NK-92 (cell line): ENCODE measurements around the gene MAGI2.

Source experiments
- DNase-seq: peaks from one replicate; lab custom pipeline; 2025; ENCODE audit not compliant: unreplicated experiment; lab: John Stamatoyannopoulos, UW

MAGI2 gene

GRCh38 chr7:79180533-79180932 lies 272.9 kb downstream of the MAGI2 start:
- no peak for DNase-seq

GRCh38 chr7:79176859-79177477 lies 276.5 kb downstream of the MAGI2 start:
- DNase-seq = no peak

GRCh38 chr7:79175374-79175773 lies 278.1 kb downstream of the MAGI2 start:
- no peak for DNase-seq

- DNase-seq = no peak
Observed at GRCh38 chr7:79165225-79165624, 288.2 kb downstream of the MAGI2 start.

- DNase-seq = no peak
Observed at GRCh38 chr7:79159040-79159664, 294.3 kb downstream of the MAGI2 start.

- DNase-seq = no peak
Observed at GRCh38 chr7:79157281-79157680, 296.2 kb downstream of the MAGI2 start.

GRCh38 chr7:79149831-79150230 lies 303.6 kb downstream of the MAGI2 start:
- DNase-seq = no peak

GRCh38 chr7:79142706-79143105 lies 310.8 kb downstream of the MAGI2 start:
- DNase-seq = no peak

- DNase-seq = no peak
Observed at GRCh38 chr7:79141252-79141651, 312.2 kb downstream of the MAGI2 start.

GRCh38 chr7:79137942-79138341 lies 315.5 kb downstream of the MAGI2 start:
- no peak for DNase-seq

GRCh38 chr7:79132844-79133451 lies 320.5 kb downstream of the MAGI2 start:
- DNase-seq = no peak

- no peak for DNase-seq
Observed at GRCh38 chr7:79130715-79131114, 322.8 kb downstream of the MAGI2 start.

GRCh38 chr7:79124331-79124730 lies 329.1 kb downstream of the MAGI2 start:
- no peak for DNase-seq

- DNase-seq = no peak
Observed at GRCh38 chr7:79118143-79118542, 335.3 kb downstream of the MAGI2 start.

GRCh38 chr7:79096361-79096805 lies 357.1 kb downstream of the MAGI2 start:
- DNase-seq = no peak

GRCh38 chr7:79093421-79093820 lies 360.0 kb downstream of the MAGI2 start:
- no peak for DNase-seq

GRCh38 chr7:79091661-79092060 lies 361.8 kb downstream of the MAGI2 start:
- DNase-seq = no peak

GRCh38 chr7:79091011-79091410 lies 362.5 kb downstream of the MAGI2 start:
- DNase-seq = no peak

- DNase-seq = no peak
Observed at GRCh38 chr7:79090543-79090942, 362.9 kb downstream of the MAGI2 start.

GRCh38 chr7:79084423-79084822 lies 369.0 kb downstream of the MAGI2 start:
- no peak for DNase-seq

GRCh38 chr7:79079919-79080554 lies 373.4 kb downstream of the MAGI2 start:
- no peak for DNase-seq

GRCh38 chr7:79078273-79078672 lies 375.2 kb downstream of the MAGI2 start:
- DNase-seq = no peak
